PFSK-1 (cell line): ENCODE data around the gene DACH1.

Experiments
- POLR2AphosphoS5 ChIP-seq: IDR thresholded peaks from 2 replicates; pipeline ENCODE4 v1.6.1; 2012; ENCODE audit warnings: low read depth, mild to moderate bottlenecking, control low read depth, low read length, moderate library complexity
- SIN3A ChIP-seq: IDR thresholded peaks from 2 replicates; pipeline ENCODE4 v1.6.1; 2012; ENCODE audit warnings: mild to moderate bottlenecking, low read length, moderate library complexity, borderline replicate concordance; ENCODE audit not compliant: insufficient read depth

DNA sequence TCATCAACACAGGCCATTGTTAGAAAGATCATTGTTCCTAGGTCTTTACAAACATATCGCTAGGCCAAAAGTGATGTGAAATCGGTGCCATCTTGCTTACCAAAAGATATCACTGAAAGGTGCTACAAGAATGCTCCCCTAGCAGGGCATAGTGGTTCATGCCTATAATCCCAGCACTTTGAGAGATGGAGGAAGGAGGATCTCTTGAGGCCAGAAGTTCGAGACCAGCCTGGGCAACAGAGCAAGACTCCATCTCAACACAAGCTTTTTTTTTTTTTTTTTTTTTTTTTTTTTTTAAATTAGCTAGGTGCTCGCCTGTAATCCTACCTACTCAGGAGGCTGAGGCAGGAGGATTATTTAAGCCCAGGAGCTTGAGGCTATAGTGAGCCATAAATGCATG, 92.1 kb downstream of the DACH1 start:
- TF ChIP-seq POLR2AphosphoS5 (no peak), SIN3A (no peak)
